HepG2 (cell line): ENCODE data around the gene BRD2. TPM values are rescaled to one million over a fixed set of nuclear protein-coding genes. Genes with fewer than 3 reads are reported as not detected.
A peak's percentile ranks its signal among the peaks of the same experiment; 100 is the strongest.

Experiments
- CAMTA2 ChIP-seq: sonication (generic); formaldehyde crosslinking; IDR thresholded peaks from 2 replicates; pipeline ENCODE4 v1.4.0; 2020; ENCODE audit warnings: mild to moderate bottlenecking, missing genetic modification reagents, borderline replicate concordance
- FOXA1 ChIP-seq, 2 experiments: fragments of 450-650 bp in 1 of 2; sonication (generic) in 1 of 2; formaldehyde crosslinking in 1 of 2; IDR thresholded peaks; 2 replicates each; pipeline versions ENCODE4 v1.4.0 to v1.6.1; 2016 to 2020; ENCODE audit warnings: missing genetic modification reagents in 1 of 2
- GFI1 ChIP-seq: sonication (generic); formaldehyde crosslinking; IDR thresholded peaks from 2 replicates; pipeline ENCODE4 v1.5.0; 2020; ENCODE audit warnings: missing genetic modification reagents, mild to moderate bottlenecking, borderline replicate concordance
- PAX8 ChIP-seq: sonication (generic); formaldehyde crosslinking; IDR thresholded peaks from 2 replicates; pipeline ENCODE4 v1.8.0; 2022; ENCODE audit warnings: mild to moderate bottlenecking, missing genetic modification reagents, borderline replicate concordance
- PHF21A ChIP-seq: sonication (generic); formaldehyde crosslinking; IDR thresholded peaks from 2 replicates; pipeline ENCODE4 v1.5.0; 2020; ENCODE audit warnings: mild to moderate bottlenecking, missing genetic modification reagents
- PRMT3 ChIP-seq: sonication (generic); formaldehyde crosslinking; IDR thresholded peaks from 2 replicates; pipeline ENCODE4 v1.8.1; 2022; ENCODE audit warnings: low read depth, mild to moderate bottlenecking, moderate library complexity, missing genetic modification reagents, borderline replicate concordance
- ZFP82 ChIP-seq: sonication (generic); formaldehyde crosslinking; IDR thresholded peaks from 2 replicates; pipeline ENCODE4 v1.5.1; 2020; ENCODE audit warnings: mild to moderate bottlenecking, missing genetic modification reagents, borderline replicate concordance
- ZNF775 ChIP-seq: sonication (generic); formaldehyde crosslinking; IDR thresholded peaks from 2 replicates; pipeline ENCODE4 v1.4.0; 2020; ENCODE audit warnings: missing genetic modification reagents, mild to moderate bottlenecking, moderate library complexity, borderline replicate concordance
- polyA plus RNA-seq, 8 experiments: library from polyadenylated mRNA; depleted of rRNA in 3 of 8; stranded (reverse) in 7 of 8; unstranded in 1 of 8; fragments of >200 nt; fragmentation: Illumina TruSeq in 4 of 8; extraction: Trizol in 4 of 8; gene quantifications; 2 replicates each; pipeline versions ENCODE4 v1.2.1 to v1.2.3, GENCODE V29; 2011 to 2016; ENCODE audit warnings: low read depth in 4 of 8, missing spikeins in 1 of 8, mixed read lengths in 1 of 8; ENCODE audit not compliant: insufficient read depth in 1 of 8
- total RNA-seq, 5 experiments: library from RNA; depleted of rRNA; stranded (reverse); fragments of >200 nt; fragmentation: Illumina TruSeq; extraction: Trizol; gene quantifications; 2 replicates each; pipeline ENCODE4 v1.2.3, GENCODE V29; 2016; ENCODE audit warnings: low read depth in 1 of 5
- TF ChIP-seq, protein P1 (sequence below): IDR thresholded peaks from 2 replicates; pipeline ENCODE4 v1.6.1; 2018; ENCODE audit warnings: missing genetic modification reagents, mild to moderate bottlenecking, missing compliant biosample characterization
- TF ChIP-seq, protein P2 (sequence below): sonication (generic); formaldehyde crosslinking; IDR thresholded peaks from 2 replicates; pipeline ENCODE4 v1.8.1; 2023; ENCODE audit warnings: missing genetic modification reagents, inconsistent platforms, borderline replicate concordance
- TF ChIP-seq, protein P3 (sequence below): sonication (generic); formaldehyde crosslinking; IDR thresholded peaks from 2 replicates; pipeline ENCODE4 v1.4.0; 2020; ENCODE audit warnings: mild to moderate bottlenecking, missing genetic modification reagents
- TF ChIP-seq, protein P4 (sequence below): sonication (generic); formaldehyde crosslinking; IDR thresholded peaks from 2 replicates; pipeline ENCODE4 v1.4.0; 2020; ENCODE audit warnings: missing genetic modification reagents
- TF ChIP-seq, protein P5 (sequence below): sonication (generic); formaldehyde crosslinking; IDR thresholded peaks from 2 replicates; pipeline ENCODE4 v1.4.0; 2020; ENCODE audit warnings: missing genetic modification reagents, borderline replicate concordance

Gene BRD2
- total and polyA plus RNA-seq, 2 of the 13 experiments (the other 11 are each of a cell fraction or from before 2014, with no cell fraction given), result 143 to 202 TPM

DNA sequence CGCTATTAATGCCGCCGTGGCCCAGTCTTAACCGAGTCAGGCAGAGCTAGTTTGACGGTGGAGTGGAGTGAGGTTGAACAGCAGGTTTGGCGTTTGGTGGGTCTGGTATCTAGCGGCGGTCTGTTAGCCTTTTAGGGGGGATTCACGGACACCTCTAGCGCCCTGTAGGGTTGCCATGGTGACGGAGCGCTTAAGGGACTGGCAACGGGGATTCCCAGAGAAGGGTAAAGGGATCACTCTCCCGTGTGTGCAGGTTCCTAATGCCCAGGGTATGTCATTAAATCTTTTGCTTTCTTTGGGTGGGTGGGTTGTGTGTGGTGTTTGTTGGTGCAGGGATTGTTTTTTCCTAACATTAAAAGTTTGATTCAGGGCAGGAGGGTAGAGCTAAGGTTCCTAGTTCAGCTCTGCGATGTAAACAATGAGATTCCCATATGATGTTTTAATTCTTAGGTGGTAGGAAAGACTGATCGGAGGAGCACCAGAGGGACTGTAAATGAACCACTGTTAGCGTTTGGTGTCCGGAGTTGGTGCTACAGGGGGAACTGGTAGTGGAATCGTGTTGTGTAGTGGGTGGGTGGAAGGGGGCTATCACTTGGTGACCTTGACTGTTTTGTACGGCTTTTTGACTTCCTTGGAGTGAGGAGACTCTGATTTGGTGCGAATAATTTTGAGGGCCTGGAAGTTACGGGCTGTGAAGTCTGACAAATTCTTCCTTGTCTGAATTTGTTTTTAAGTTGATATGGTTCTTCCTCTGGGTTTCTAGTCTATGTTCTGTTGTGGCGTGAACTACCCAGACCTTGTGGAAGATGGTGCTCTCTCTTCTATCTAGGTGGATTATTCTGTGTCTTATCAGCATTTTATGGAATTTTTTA is 5.0 kb downstream of the BRD2 start (continued):
- TF ChIP-seq, protein P1, sequence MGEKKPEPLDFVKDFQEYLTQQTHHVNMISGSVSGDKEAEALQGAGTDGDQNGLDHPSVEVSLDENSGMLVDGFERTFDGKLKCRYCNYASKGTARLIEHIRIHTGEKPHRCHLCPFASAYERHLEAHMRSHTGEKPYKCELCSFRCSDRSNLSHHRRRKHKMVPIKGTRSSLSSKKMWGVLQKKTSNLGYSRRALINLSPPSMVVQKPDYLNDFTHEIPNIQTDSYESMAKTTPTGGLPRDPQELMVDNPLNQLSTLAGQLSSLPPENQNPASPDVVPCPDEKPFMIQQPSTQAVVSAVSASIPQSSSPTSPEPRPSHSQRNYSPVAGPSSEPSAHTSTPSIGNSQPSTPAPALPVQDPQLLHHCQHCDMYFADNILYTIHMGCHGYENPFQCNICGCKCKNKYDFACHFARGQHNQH (CRISPR knock-in tag), result no peak
- TF ChIP-seq PAX8 (CRISPR knock-in tag), result 0 out of 2 replicates have a peak, but pooled peaks have one; percentile 41
- TF ChIP-seq, protein P2, sequence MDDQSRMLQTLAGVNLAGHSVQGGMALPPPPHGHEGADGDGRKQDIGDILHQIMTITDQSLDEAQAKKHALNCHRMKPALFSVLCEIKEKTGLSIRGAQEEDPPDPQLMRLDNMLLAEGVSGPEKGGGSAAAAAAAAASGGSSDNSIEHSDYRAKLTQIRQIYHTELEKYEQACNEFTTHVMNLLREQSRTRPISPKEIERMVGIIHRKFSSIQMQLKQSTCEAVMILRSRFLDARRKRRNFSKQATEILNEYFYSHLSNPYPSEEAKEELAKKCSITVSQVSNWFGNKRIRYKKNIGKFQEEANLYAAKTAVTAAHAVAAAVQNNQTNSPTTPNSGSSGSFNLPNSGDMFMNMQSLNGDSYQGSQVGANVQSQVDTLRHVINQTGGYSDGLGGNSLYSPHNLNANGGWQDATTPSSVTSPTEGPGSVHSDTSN (CRISPR knock-in tag), result no peak
- TF ChIP-seq ZNF775 (CRISPR knock-in tag), result no peak
- TF ChIP-seq FOXA1 (IDR thresholded peaks at IDR 0.05), result no peak
- no peak for TF ChIP-seq FOXA1 (CRISPR knock-in tag; IDR thresholded peaks at IDR 0.05)
- no peak for TF ChIP-seq CAMTA2 (CRISPR knock-in tag)
- TF ChIP-seq, protein P3, sequence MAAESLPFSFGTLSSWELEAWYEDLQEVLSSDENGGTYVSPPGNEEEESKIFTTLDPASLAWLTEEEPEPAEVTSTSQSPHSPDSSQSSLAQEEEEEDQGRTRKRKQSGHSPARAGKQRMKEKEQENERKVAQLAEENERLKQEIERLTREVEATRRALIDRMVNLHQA (CRISPR knock-in tag), result no peak
- TF ChIP-seq, protein P4, sequence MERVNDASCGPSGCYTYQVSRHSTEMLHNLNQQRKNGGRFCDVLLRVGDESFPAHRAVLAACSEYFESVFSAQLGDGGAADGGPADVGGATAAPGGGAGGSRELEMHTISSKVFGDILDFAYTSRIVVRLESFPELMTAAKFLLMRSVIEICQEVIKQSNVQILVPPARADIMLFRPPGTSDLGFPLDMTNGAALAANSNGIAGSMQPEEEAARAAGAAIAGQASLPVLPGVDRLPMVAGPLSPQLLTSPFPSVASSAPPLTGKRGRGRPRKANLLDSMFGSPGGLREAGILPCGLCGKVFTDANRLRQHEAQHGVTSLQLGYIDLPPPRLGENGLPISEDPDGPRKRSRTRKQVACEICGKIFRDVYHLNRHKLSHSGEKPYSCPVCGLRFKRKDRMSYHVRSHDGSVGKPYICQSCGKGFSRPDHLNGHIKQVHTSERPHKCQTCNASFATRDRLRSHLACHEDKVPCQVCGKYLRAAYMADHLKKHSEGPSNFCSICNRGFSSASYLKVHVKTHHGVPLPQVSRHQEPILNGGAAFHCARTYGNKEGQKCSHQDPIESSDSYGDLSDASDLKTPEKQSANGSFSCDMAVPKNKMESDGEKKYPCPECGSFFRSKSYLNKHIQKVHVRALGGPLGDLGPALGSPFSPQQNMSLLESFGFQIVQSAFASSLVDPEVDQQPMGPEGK (CRISPR knock-in tag), result 0 out of 2 replicates have a peak, but pooled peaks have one; percentile 10
- TF ChIP-seq, protein P5, sequence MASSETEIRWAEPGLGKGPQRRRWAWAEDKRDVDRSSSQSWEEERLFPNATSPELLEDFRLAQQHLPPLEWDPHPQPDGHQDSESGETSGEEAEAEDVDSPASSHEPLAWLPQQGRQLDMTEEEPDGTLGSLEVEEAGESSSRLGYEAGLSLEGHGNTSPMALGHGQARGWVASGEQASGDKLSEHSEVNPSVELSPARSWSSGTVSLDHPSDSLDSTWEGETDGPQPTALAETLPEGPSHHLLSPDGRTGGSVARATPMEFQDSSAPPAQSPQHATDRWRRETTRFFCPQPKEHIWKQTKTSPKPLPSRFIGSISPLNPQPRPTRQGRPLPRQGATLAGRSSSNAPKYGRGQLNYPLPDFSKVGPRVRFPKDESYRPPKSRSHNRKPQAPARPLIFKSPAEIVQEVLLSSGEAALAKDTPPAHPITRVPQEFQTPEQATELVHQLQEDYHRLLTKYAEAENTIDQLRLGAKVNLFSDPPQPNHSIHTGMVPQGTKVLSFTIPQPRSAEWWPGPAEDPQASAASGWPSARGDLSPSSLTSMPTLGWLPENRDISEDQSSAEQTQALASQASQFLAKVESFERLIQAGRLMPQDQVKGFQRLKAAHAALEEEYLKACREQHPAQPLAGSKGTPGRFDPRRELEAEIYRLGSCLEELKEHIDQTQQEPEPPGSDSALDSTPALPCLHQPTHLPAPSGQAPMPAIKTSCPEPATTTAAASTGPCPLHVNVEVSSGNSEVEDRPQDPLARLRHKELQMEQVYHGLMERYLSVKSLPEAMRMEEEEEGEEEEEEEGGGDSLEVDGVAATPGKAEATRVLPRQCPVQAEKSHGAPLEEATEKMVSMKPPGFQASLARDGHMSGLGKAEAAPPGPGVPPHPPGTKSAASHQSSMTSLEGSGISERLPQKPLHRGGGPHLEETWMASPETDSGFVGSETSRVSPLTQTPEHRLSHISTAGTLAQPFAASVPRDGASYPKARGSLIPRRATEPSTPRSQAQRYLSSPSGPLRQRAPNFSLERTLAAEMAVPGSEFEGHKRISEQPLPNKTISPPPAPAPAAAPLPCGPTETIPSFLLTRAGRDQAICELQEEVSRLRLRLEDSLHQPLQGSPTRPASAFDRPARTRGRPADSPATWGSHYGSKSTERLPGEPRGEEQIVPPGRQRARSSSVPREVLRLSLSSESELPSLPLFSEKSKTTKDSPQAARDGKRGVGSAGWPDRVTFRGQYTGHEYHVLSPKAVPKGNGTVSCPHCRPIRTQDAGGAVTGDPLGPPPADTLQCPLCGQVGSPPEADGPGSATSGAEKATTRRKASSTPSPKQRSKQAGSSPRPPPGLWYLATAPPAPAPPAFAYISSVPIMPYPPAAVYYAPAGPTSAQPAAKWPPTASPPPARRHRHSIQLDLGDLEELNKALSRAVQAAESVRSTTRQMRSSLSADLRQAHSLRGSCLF (CRISPR knock-in tag), result peak; percentile 66; the same call in 1 of the 2 replicates
- no peak for TF ChIP-seq PRMT3 (CRISPR knock-in tag)
- no peak for TF ChIP-seq PHF21A (CRISPR knock-in tag)
- peak; percentile 23; the same call in 1 of the 2 replicates for TF ChIP-seq GFI1
- no peak for TF ChIP-seq ZFP82
